Omental fat pad (tissue), 4 donors: ENCODE measurements around the gene ANKS1B. TPM values are rescaled to one million over a fixed set of nuclear protein-coding genes. Genes with fewer than 3 reads are reported as not detected.
"Not testable (repeated sequence)": the region's sequence is repeated elsewhere in the genome, so short reads cannot be mapped to it uniquely, and the experiment has no call there.

Source experiments
- ATAC-seq: fragments of 150-250 bp; one replicate; pipeline ENCODE4 v1.9.1; 2016; ENCODE audit warnings: mild to moderate bottlenecking, moderate library complexity; ENCODE audit not compliant: low FRiP score
- DNase-seq: peaks from one replicate; pipeline ENCODE4 v3.0.0-alpha.2; 2019; ENCODE audit warnings: low spot score
- total RNA-seq, 4 donors: library from RNA; depleted of rRNA; stranded (reverse); fragments of >200 nt; gene quantifications; one replicate each; pipeline ENCODE4 v1.1.0, GENCODE V29; 2016
- TF ChIP-seq, protein P1 (sequence below), 3 donors: fragments of 450-650 bp; IDR thresholded peaks; one replicate each; pipeline ENCODE4 v1.5.1; 2016 to 2017; ENCODE audit warnings: antibody characterized with exemption in 3 of 3, mild to moderate bottlenecking in 3 of 3, moderate library complexity in 2 of 3

The ANKS1B gene
- total RNA-seq, 4 donors from 2014 or later, result 5.5 to 26.4 (median 7.6) TPM

DNA sequence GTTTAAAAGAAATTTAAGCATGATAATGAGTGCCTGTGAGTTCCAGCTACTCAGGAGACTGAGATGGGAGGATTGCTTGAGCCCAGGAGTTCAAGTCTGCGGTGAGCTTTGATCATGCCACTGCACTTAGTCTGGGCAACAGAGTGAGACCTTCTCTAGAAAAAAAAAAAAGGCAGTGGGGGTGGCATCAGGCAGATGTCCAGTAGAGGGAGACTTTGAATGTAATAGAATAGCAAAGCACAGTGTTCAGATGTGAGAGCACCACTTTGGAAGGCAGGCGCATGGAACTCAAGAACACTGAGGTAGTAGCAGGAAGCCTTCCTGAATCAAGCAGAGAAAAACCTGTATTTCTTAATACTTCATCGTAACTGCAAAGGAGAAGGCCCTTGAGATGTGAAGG is 731.7 kb downstream of the ANKS1B start:
- DNase-seq (no peak), ATAC-seq (no peak)
- TF ChIP-seq, protein P1, sequence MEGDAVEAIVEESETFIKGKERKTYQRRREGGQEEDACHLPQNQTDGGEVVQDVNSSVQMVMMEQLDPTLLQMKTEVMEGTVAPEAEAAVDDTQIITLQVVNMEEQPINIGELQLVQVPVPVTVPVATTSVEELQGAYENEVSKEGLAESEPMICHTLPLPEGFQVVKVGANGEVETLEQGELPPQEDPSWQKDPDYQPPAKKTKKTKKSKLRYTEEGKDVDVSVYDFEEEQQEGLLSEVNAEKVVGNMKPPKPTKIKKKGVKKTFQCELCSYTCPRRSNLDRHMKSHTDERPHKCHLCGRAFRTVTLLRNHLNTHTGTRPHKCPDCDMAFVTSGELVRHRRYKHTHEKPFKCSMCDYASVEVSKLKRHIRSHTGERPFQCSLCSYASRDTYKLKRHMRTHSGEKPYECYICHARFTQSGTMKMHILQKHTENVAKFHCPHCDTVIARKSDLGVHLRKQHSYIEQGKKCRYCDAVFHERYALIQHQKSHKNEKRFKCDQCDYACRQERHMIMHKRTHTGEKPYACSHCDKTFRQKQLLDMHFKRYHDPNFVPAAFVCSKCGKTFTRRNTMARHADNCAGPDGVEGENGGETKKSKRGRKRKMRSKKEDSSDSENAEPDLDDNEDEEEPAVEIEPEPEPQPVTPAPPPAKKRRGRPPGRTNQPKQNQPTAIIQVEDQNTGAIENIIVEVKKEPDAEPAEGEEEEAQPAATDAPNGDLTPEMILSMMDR (IDR thresholded peaks at IDR 0.05), result no peak

DNA sequence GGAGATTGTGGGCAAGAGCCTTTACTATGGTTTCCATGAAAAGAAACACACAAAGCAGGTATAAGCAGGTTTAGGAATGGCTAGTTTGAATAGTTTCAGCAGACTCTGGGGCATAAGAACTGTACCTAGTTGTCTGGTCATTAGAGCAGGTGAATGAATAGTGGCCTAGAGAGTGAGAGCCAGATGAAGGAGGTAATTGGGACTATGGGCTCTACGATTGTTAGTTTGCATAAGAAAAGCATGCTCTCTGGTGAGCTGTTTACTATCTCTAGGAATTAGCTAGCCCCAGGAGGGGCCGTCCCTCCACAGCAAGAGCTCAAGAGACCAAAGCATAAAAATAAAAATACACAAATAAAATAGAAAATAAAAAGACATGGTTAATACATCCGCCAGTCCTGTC is 734.6 kb downstream of the ANKS1B start:
- ATAC-seq, result no peak
- no peak for DNase-seq
- TF ChIP-seq, protein P1 (IDR thresholded peaks at IDR 0.05), result no peak

DNA sequence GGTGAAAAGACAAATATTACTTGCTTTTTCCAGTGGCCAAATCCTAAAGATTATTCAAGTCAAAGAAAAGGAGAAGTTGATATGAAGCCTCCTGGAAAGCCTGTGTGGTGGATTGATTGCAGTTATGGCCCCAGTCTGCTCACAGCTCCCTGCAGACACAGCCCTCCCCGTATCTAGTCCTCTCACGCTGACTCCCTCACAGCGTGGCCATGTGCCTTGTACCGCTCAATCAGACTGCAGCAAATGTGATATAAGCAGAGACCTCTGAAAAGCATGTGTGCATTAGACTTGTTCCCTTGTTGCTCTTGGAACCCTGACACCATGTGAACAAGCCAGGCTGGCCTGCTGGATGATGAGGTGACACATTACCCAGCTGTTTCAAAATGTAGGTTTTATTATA is 735.2 kb downstream of the ANKS1B start:
- TF ChIP-seq, protein P1 (IDR thresholded peaks at IDR 0.05), result no peak

DNA sequence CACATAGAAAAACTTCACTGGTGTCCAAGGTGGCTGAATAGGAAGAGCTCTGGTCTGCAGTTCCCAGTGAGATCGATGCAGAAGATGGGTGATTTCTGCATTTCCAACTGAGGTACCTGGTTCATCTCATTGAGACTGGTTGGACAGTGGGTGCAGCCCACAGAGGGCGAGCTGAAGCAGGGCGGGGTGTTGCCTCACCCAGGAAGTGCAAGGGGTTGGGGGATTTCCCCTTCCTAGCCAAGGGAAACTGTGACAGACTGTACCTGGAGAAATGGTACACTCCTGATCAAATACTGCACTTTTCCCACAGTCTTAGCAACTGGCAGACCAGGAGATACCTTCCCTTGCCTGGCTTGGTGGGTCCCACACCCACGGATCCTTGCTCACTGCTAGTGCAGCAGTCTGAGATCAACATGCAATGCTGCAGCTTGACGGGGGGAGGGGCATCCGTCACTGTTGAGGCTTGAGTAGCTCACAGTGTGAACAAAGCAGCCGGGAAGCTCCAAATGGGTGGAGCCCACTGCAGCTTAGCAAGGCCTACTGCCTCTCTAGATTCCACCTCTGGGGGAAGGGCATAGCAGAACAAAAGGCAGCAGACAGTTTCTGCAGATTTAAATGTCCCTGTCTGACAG is 746.7 kb downstream of the ANKS1B start:
- ATAC-seq, DNase-seq: not testable (repeated sequence)

More for the DNA sequence above, 735.2 kb downstream of the ANKS1B start:
- DNase-seq, result no peak
- no peak for ATAC-seq

DNA sequence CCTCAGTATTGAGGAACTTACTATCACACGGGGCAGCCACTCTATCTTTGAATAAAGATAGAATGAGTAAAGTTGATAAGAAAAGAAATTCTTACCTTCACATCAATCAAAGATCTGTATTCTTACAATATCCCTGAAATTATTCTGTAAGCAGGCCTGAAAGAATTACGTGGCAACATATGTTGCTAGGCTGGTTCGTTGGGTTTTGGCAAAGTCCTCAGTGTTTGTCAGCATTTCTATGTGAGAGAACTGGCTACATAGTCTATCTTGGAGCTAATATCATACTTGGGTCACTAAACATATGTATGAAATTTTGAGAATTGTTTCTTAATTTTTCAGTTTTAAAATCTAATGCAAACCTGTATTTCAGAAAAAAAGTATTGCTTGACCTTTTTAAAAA is 749.4 kb downstream of the ANKS1B start:
- DNase-seq, result no peak
- no peak for ATAC-seq
- TF ChIP-seq, protein P1 (IDR thresholded peaks at IDR 0.05), result no peak

GRCh38 chr12:99234702-99235101 is 750.0 kb downstream of the ANKS1B start:
- DNase-seq, result no peak
- no peak for ATAC-seq
- TF ChIP-seq, protein P1 (IDR thresholded peaks at IDR 0.05), result no peak

DNA sequence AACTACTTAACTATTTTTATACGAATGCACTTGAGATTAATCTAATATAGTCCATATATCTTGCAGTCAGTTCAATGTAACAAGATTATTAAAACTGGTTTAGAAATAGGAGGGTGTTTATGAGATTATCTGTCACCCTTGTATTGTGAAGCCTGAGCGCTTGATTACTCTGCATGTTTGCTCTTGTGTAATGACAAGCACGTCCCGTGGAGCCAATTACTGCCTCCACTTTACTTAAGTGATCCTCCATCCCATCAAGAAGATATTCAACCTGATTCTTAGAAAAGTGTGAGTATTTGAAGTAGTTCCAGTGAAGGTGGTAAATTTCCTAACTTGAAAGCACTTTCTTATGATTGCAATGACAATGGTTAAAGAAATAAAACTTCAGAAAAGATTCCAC is 752.4 kb downstream of the ANKS1B start:
- no peak for DNase-seq
- no peak for ATAC-seq
- TF ChIP-seq, protein P1 (IDR thresholded peaks at IDR 0.05), result no peak
